HS-5 (cell line): Measurements from ENCODE around the gene CCDC188.

ENCODE experiments used
- DNase-seq: peaks from one replicate; pipeline ENCODE4 v3.0.0-alpha.2; 2012; ENCODE audit warnings: low read depth

Gene CCDC188

DNA sequence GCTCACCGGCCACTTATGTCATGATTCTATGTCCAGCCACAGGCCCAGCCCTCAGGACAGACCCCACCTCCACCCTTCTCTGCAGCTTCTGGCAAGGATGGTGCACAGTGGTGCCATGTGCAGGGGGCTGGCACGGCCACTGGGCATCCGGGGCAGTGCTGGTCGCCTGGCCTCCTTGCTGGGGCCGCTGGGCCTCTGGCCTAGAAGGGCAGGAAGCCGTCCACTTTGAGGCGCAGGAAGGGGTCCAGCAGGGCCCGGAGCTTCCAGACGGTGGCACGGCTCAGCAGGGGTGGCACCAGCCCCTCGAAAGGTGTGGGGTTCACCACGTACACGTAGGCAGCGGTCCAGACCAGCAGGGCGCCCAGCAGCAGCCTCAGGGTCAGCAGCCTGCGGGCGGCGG is 2.4 kb downstream of the CCDC188 start:
- no peak for DNase-seq

GRCh38 chr22:20147237-20147988 is 3.4 kb downstream of the CCDC188 start:
- DNase-seq, result no peak

DNA sequence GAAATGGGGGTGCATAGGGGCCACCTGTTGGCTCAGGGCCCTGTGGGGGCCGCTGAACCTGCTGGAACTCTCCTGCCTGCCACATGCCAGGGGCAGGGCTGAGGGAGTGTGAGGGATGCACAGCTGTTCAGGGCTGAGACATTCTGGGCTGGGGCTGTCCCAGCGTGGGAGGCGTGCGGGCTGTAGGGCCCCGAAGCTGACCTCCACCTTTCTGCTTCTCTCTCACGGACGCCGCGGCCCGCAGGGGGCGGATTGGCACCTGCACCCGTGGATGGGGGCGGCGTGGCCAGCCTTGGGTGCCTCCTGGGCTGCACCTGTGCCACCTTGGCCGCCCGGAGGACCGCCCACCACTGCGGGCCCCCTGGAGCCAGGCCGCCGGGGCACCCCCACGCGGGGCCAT is 4.1 kb downstream of the CCDC188 start:
- no peak for DNase-seq

DNA sequence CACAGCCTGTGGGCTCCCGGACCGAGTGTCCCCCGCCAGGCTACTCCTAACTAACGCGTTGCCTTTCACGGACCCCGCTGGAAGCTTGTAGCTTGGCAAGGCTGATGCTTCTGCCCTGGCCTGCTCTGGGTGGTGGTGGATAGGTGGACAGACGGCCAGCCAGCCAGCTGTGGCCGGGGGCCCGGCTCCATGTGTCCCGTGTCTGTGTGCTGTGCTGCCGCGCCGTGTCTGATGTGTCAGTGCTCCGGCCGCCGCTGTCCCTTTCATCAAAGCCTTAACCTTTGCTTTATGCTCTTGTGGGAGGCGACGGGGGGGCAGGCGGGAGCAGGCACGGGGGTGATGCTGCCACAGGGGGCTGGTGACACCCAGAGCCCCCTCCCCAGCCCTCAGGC is 5.0 kb downstream of the CCDC188 start:
- no peak for DNase-seq

DNA sequence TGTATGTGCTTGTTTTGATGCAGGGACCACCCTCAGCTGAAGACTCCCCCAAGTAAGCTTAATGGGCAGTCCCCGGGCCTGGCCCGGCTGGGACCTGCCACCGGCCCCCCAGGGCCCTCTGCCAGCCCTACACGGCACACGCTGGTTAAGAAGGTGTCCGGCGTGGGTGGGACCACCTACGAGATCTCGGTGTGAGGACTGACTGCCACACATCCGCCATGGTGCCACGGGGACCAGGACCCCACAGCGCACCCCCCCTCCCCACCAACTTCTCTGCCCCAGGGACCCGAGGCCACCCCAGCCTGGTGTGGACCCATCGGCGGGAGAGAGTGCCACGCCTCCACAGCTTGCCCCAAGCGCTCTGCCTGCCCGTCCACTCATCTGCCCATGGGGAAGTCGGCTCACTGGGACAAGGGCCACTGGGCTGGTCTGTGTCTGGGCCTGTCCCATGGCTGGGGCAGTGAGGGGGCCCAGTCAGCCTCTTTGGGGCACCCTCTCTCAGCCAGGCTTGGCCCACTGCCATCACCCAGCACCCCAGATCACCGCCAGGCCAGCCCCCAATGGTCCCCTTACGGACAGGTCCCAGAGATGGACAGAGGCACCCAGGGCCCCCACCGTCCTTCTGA is 5.5 kb downstream of the CCDC188 start:
- DNase-seq, result no peak

GRCh38 chr22:20143883-20144665 is 6.8 kb downstream of the CCDC188 start:
- no peak for DNase-seq

DNA sequence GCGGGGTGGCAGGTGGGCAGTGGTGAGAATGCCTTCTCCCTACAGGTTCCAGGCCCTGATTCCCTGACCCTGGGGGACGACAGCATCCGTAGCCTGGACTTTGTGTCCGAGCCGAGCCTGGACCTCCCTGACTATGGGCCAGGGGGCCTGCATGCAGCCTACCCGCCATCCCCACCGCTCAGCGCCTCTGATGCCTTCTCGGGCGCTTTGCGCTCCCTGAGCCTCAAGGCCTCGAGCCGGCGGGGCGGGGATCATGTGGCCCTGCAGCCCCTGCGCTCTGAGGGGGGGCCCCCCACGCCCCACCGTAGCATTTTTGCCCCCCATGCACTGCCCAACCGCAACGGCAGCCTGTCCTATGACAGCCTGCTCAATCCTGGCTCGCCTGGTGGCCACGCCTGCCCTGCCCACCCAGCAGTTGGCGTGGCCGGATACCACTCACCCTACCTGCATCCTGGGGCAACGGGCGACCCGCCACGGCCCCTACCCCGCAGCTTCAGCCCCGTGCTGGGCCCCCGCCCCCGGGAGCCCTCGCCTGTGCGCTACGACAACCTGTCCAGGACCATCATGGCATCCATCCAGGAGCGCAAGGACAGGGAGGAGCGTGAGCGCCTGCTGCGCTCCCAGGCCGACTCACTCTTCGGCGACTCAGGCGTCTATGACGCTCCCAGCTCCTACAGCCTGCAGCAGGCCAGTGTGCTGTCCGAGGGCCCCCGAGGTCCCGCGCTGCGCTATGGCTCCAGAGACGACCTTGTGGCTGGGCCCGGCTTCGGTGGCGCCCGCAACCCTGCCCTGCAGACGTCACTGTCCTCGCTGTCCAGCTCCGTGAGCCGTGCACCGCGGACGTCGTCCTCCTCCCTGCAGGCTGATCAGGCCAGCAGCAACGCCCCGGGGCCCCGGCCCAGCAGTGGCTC is 7.9 kb downstream of the CCDC188 start:
- DNase-seq, result no peak

DNA sequence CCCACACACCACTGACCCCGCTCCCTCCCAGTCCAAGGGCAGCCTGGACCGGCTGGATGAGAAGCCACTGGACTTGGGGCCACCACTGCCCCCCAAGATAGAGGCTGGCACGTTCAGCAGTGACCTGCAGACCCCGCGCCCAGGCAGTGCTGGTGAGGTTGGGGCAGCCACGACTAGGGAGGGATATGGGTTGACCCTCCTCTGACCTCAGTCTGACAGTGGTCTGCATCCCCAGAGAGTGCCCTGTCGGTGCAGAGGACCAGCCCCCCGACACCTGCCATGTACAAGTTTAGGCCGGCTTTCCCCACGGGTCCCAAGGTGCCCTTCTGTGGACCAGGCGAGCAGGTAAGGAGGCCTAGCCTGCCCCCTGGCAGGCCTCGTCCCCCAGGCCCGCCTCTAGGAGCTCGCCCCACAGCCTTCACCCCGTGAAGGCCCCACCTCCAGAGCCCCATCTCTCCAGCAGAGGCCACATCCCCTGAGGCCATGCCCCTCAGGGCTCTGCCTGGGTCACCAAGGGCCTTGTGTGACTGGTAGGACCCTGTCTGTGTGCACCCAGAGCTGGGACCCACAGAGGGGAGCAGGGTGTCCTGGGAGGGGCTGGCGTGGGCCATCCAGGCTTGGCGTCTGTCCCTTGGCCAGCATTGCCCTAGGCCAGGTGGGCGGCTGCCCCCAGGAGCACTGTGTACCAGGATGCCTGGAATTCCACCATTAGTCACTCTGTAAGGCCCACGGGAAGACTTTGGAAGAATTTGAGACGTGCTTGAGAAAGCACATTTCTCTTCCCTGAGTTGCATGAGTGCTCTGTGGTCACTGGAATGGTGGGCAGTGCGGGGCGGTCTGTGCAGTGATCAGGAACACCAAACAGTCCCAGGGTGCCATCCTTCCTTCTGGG is 9.4 kb downstream of the CCDC188 start:
- DNase-seq, result peak; percentile 55

- DNase-seq, result no peak
These were observed 10.3 kb downstream of the CCDC188 start for GRCh38 chr22:20140521-20140964.

DNA sequence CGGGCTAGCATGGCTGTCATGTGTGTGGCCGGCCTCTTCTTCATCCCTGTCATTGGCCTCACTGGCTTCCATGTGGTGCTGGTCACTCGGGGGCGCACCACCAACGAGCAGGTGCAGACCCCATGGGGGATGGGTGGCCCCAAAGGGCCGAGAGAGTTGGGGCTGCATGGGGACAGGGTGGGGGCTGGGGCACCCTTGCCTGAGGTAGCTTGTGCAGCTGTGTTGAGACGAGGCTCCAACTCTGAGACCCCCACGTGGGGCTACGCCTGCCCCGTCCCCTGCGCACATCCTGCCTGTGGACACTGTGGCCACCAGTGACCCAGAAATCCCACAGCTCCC is 10.8 kb downstream of the CCDC188 start:
- DNase-seq, result no peak

DNA sequence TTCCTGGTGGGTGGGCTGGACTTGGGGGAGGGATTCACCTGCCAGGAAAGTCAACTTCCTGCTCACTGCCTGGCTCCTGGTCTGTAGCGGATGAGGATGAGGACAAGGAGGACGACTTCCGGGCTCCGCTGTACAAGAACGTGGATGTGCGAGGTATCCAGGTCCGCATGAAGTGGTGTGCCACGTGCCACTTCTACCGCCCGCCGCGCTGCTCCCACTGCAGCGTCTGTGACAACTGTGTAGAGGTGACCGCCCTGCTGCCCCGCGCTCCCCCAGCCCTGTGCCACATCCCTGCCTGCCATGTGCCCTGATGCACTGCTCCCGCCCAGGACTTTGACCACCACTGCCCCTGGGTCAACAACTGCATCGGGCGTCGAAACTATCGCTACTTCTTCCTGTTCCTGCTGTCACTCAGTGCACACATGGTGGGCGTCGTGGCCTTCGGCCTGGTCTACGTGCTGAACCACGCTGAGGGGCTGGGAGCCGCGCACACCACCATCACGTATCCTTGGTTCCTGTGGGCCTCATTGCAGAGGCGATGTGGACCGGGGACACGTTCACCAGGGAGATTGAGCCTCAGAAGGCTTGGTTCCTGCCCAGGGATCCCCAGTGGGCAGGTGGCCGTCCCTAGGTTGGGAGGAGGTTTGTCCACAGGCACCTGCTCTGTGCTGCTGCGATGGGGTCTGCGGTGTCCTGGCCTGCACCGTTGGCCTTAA is 11.3 kb downstream of the CCDC188 start:
- no peak for DNase-seq

- DNase-seq, result no peak
These were observed 12.0 kb downstream of the CCDC188 start for GRCh38 chr22:20138868-20139267.

- no peak for DNase-seq
These were observed 12.5 kb downstream of the CCDC188 start for GRCh38 chr22:20138417-20138738.

DNA sequence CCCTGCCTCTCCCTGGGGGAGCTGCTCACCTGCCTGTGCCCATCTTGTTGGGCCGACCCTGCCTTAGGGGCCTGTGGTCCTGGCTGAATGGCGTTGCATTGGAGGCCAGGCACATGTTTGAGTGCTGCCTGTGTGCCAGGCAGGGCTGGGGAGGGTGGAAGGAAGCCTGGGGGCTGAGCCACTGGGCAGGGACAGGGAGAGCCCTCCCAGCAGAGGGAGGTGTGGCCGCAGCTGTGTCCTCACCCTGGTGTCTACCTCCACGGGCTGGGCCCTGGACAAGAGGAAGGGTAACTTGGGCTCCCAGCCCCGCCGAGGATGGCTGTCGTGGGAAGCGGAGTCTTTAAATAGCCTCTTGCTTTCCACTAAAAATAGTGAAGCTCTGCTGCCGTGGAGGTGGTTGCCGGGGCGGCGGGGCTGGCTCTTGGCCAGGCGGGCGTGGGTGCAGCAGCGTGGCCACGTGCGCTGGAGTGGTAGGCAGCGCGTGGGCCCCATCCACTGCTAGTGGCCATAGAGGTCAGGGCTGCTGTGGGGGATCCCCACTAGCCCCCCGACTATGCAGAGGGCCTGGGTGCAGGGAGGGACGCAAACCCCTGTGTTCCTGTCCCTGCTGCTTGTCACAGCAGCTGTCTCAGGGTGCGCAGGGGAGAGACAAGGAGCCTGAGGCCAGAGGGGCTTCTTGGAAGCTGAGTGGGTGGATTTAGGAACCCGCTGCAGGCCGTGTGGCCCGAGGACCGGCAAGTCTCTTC is 13.0 kb downstream of the CCDC188 start:
- no peak for DNase-seq

- no peak for DNase-seq
These were observed 13.7 kb downstream of the CCDC188 start for GRCh38 chr22:20137113-20137512.

DNA sequence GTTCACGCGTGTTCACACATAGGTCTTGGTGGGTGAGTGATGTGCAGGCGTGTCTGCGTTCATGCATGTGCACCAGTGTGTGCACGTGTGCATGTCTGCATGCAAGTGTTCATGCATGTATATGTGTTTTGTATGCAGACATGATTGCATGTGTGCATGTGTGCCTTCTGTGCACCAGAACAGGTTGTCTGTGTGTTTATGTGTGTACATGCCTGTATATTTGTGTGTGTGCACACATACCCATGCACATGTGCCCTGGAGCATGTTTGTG is 14.3 kb downstream of the CCDC188 start:
- DNase-seq, result no peak

DNA sequence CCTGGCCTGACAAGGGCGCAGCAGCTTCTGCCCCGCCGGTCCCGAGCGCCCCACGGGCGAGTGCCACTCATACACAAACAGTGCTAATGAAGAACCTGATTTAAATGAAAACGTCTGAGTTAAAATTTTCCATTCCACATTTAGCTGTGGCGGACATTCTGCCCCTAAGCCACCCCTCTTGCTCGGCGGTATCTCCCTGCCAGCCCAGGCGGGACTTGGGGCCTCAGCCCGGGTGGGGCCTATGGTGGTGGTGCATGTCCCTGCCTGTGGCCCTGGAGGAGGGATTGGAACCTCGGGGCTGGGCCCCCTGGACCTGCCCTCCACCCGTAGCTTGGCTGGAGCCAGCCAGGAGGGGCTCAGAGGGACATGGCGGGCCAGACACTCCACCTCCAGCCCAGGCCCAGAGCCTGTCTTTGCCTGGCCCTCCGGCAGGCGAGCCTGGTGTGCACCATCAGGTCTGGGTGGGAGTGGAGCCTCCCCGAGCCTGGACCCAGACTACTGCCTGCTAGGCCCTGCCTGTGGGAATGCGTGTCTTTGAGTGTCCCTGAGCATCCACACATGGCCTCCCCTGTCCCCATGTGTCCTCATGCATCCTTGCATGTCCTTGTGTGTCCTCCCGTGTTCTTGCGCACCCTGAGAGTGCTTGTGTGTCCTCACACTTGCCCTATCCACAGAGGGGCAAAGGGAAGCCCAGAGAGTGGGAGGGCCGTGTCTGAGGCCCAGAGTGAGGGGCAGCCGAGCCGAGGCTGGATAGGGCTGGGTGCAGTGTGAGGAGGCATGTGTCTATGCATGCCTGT is 14.9 kb downstream of the CCDC188 start:
- no peak for DNase-seq

DNA sequence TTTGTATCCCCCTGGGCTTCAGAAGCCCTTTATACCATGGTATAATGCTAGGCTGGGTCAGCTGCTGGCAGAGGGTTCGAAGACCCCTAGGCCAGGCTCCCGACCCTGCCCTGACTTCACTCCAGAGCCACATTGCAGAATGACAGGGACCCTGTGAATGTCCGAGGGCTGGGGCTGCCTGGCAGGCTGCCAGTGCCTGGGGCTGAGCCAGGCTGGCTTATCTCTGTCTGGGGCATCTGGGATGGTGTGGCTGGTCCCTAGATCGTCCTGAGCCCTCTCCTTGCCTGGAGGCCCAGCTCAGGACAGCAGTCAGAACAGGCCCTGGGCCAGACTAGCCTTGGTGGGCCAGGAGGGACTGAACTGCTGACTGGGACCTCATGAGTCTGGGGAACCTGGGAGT is 15.6 kb downstream of the CCDC188 start:
- DNase-seq, result no peak

GRCh38 chr22:20133930-20134549 is 16.8 kb downstream of the CCDC188 start:
- DNase-seq, result no peak
